LNCAP (cell line): ENCODE measurements around the gene MTHFR.
A peak's percentile ranks its signal among the peaks of the same experiment; 100 is the strongest.

Experiments used
- CTCF ChIP-seq: fragments of 450-650 bp; IDR thresholded peaks from 2 replicates; pipeline ENCODE4 v1.5.1; 2017; ENCODE audit warnings: mild to moderate bottlenecking

The MTHFR gene

GRCh38 chr1:11751087-11751486, 54.7 kb downstream of the MTHFR start:
- no peak for TF ChIP-seq CTCF

GRCh38 chr1:11749996-11750395, 55.8 kb downstream of the MTHFR start:
- no peak for TF ChIP-seq CTCF

- peak; percentile 62 for TF ChIP-seq CTCF
These were observed 56.5 kb downstream of the MTHFR start for GRCh38 chr1:11749203-11749689.

- no peak for TF ChIP-seq CTCF
These were observed 57.2 kb downstream of the MTHFR start for GRCh38 chr1:11748294-11749202.

- TF ChIP-seq CTCF = no peak
These were observed 58.8 kb downstream of the MTHFR start for GRCh38 chr1:11746795-11747487.

GRCh38 chr1:11746092-11746491, 59.7 kb downstream of the MTHFR start:
- no peak for TF ChIP-seq CTCF

GRCh38 chr1:11744287-11744686, 61.5 kb downstream of the MTHFR start:
- TF ChIP-seq CTCF = no peak
